ENCODE measurements around the gene PSMD13.

- TF ChIP-seq EZH2phosphoT487 (IDR thresholded peaks at IDR 0.05; ENCODE audit: low read length) (no peak), EZH2 (optimal IDR thresholded peaks at IDR 0.05; ENCODE audit: low read depth, low read length) (no peak)
These were observed 12.4 kb upstream of the PSMD13 start for GRCh38 chr11:224424-224823.

Data from MM.1S (cell line).